Middle frontal gyrus (tissue), 1 donor: ENCODE data around the gene PKNOX2.

Source experiments
- DNase-seq: peaks from one replicate; pipeline ENCODE4 v3.0.0-alpha.2; 2015; ENCODE audit warnings: low spot score; ENCODE audit errors: extremely low spot score

PKNOX2 gene

DNA sequence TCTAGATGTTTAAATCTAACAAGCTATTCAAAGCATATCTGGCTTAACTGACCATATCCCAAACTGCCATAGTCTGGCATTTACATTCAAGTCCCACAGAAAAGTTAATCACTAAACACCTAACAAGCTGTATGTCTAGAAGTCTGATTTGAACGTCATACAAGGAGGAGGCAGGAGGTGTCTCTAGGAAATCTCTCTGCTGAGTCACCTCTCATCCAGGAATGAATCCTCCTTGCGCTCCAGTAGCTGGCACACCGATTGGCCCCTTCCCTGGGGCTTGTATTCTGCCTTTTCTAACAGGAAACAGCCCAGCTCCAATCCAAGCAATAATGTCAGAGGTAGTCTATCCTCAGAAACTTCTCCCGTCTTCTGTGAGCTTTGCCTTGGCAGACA, 299.7 kb downstream of the PKNOX2 start:
- DNase-seq = no peak

DNA sequence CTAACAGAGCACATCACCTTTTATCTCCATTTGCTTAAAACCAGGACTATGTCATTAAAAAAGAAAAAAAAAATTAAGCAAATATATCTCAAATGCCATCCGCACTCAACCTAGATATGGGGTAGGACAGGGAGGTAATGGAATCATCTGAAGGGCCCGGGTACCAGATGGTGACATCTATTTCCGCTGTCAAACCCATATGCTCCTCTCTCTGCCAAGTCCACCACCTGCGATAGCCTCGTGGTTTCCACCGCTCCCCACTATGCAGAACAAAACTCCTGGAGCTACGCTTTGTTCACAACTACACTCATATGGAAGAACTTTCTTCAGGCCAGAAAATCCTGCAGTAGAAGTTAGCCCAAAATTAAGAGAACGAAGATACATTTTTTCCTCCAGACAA, 300.1 kb downstream of the PKNOX2 start:
- DNase-seq = no peak

DNA sequence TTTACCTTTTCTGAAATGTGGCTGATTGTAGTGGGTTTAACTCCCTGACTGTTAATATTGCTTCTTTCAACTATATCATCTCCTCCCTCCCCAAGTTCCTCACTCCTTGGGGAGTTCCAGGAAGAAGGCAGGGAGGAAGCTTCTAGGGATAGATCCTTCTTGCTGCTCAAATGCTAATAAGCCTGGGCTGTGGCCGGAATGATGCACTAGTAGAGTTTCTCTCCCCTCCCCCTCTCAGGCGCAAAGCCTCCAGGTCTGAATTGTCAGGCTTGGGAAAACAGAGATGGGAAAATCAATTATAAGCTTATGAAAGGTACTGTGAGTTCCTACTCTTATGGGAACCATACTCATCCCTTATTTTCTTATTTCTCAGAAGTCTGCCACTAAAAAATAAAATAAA, 300.7 kb downstream of the PKNOX2 start:
- no peak for DNase-seq

DNA sequence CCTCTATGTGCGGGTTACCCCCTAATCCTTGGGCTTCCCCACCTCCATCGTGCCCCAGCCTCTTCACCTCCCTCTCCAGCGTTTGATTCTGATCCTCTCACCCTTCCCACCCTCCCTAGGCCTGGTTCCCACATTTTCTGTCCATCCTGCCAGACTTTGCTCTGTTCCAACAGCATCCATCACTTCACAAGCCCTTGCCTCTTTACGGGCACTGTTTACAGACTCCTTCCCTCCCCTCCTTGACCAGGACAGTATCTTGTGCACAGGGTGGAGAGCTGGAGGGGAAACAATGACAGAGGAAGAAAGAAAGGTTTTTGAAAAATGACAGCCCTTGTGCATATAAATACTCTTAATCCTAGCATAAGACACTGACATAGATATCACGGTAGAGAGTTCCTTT, 301.1 kb downstream of the PKNOX2 start:
- no peak for DNase-seq

DNA sequence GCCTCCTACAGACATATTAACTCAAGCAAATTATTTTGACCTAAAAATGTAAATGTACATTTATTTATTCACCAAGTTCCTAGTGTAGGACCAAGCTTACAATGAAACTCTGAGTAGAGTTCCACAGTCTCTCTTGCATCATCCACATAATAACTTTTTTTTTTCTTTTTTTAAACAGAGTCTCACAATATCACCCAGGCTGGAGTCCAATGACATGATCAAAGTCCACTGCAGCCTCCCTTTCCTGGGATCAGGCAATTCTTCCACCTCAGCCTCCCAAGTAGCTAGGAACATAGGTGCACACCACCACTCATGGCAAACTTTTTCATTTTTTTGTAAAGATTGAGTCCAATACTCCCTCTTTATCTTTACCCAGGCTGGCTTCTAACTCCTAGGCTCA, 303.5 kb downstream of the PKNOX2 start:
- DNase-seq = no peak

DNA sequence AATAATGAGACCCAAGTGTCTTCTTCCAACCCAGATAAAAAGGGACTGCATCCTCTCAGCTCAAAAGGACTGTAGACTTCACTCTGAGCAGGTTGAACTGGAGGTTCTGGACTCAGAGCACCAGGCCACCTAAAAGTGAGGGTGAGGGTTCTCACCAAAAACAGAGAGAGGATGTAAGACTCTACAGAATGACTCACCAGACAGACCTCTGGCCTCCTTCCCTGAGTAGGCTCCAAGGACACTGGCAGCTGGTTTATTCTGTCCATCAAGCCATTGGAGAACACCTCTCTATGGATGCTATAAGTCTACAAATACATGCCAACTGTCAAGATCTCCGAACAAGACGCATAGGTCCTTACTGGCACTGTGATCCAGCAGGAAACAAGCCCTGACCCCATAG, 304.3 kb downstream of the PKNOX2 start:
- DNase-seq = no peak

DNA sequence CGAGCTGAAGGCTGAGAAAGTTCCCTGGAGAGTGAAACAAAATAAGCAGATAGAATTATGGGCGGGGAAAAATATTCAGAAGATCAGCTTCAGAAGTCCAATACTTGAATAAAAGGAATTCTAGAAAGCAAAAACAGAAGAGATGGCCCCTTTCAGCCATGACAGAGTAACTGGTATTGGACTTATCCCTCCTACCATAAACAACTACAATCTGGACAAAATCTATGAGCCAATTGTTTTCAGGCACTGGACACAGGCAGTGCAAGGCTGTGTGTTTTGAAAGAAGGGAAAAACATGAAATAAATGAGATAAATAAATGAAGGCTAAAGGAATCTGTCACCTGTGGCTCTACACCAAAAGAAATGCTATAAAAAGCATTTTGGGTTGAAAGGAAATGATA, 305.8 kb downstream of the PKNOX2 start:
- no peak for DNase-seq

DNA sequence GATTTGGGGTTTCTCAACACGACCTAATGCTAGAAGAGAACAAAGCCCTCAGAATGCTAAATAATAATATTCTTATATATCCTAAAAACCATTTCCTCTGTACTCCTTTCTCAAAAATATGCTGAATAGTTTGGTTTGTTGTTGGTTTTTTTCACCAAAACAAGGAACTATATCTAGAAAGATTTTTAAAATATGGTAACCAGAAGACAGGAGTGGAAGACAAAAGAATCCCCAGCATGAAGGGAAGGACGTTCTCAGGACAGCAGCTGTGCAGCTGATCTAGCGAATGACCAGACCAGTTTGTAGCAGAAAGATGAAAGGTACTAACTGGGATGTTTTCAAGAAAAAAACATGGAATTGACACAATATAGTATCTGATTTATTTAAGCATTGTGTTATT, 312.2 kb downstream of the PKNOX2 start:
- no peak for DNase-seq

DNA sequence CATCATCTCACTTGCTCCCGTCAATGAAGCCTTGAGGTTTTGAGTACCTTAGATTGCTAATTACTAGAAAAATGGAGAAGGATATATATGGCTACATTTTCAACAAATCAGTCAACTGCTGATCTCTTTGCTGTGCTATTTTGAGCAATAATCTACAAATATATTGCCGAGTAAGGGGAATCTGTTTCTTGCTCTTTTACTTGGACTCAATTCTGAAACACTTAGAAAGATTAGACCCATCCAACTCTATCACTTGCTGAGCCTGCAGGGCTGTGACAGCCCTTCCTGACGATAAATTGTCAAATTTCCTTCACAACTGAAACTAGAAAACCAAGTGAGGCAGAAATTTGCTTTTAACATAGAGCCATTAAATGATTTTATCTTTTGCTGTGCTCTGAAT, 314.6 kb downstream of the PKNOX2 start:
- no peak for DNase-seq

DNA sequence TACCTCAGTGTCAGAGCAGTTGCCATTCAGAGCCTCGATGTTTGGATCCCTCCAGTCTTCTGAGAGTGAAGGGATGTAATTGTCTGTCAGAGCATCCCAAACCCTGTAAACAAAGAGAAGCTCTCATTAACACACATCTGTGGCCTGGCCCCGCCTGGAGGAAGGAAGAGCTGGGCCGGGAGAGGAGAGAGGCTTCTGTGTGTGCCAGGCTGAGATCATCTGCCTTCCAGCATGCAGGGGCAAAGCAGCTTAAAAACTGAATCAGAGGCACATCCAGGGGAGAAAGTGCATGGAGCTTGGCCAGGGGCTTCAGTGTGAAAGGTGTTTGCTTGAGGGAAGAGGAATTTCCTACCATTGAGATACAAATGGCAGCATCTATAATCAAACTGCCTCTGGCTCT, 317.0 kb downstream of the PKNOX2 start:
- DNase-seq = peak; percentile 80
